SK-MEL-5 (cell line): ENCODE data around the gene GLIS1. TPM values are rescaled to one million over a fixed set of nuclear protein-coding genes. Genes with fewer than 3 reads are reported as not detected.

ENCODE experiments used
- DNase-seq: peaks from one replicate; pipeline ENCODE4 v3.0.0-alpha.2; 2016; ENCODE audit warnings: low read depth, low spot score
- in situ Hi-C: cut with HindIII; loops from 2 replicates; pipeline ENCODE4 v1.10.0; 2016; ENCODE audit warnings: low sequenced_read_pairs, high pct_unique_total_duplicates, low pct_unique_long_range_greater_than_20kb
- small RNA-seq, 2 experiments: library from RNA; depleted of rRNA; stranded (forward); fragments of <200 nt; gene quantifications; one replicate each; pipeline ENCODE3, GENCODE V24; 2014
- total RNA-seq: library from RNA; depleted of rRNA; stranded (reverse); fragments of >200 nt; shearing (Covaris generic); gene quantifications from 2 replicates; pipeline ENCODE4 v1.2.3, GENCODE V29; 2014; rRNA removed

GLIS1 gene
- total RNA-seq, 1 experiment from 2014 or later = 0.16 TPM

DNA sequence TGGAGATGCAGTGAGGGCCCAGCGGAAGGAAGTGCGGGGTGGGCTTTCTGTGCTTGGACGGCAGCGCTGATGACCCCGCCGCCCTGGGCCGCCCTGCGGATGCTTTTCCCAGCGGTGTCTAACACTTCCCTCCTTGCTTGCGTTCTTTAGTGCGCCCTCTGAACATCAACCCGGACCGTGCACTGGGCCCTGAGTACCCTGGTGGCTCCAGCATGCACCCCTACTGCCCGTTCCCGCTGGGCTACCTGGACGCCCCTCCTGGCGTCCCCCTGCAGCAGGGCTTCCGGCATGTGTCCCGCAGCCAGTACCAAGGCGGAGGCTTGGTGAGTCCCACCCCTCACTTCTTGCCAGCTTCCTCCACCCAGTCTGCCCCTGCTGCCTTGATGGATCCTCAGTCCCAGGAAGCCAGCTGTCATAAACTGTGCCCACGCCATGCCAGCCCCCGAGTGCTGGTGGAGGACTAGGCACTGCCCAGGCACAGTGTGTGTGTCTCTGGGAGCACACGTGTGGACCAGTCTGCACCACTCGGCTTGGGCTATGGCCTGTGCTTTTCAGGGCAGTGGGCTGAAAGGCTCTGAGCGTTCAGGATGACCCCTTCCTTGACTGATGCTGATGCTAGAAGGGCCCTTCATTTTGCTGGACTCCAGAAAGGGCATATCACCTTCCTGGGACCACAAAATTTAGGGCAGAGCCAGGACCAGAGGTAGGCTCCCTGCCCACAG is 277.5 kb downstream of the GLIS1 start:
- DNase-seq = no peak
- in situ Hi-C loops = no loop called here

DNA sequence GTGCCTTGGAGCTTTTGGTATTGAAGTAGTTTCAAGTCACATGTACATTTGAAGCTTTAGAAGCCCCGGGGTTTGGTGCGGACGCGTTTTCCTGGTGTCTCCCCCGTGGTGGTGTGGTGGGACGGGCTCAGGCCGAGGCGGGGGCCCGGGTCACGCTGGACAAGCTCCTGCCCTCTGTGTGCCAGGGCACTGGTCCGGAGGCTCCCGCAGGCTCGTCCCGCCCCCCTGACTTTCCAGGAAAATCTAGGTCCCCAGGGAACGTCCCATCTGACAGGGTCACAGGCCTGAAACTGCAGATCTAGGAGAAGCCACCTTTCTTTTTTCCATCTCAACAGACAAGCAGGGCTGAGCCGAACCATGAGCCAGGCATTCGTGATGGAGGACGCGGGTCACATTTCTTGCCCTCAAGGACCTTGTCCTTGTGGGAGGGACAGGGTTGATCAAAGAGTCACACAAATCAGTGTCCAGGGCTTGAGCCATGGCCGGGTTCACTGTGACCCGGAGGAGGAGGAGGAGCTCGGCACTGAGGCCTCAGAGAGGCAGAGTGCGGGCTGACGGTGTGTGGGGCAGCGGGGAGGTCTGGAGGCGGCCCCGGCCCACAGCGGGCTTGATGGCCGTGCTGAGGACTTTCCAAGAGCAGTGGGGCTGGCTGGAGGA is 278.2 kb downstream of the GLIS1 start:
- in situ Hi-C loops = no loop called here
- no peak for DNase-seq

DNA sequence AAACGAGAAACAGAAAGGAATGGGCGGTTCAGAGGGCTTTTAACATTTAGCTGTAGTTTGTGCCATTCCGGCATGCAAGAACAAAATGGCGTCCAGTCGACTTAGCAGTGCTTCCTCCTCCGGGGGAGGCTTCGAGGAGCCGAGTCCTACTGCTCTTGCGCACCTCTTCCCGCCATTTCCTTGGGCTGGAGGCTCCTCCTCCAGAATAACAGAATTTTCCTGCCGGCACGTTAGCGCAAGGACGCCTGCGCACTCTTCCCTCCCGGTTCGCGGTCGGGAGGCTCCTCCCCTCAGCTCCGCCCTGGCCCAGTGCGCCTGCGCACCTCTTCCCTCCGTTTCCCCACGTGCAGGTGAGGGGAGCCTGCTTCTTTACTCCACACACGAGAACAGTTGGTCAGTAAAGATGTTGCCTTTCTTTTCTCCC is 278.7 kb downstream of the GLIS1 start:
- in situ Hi-C loops = no loop called here
- no peak for DNase-seq

DNA sequence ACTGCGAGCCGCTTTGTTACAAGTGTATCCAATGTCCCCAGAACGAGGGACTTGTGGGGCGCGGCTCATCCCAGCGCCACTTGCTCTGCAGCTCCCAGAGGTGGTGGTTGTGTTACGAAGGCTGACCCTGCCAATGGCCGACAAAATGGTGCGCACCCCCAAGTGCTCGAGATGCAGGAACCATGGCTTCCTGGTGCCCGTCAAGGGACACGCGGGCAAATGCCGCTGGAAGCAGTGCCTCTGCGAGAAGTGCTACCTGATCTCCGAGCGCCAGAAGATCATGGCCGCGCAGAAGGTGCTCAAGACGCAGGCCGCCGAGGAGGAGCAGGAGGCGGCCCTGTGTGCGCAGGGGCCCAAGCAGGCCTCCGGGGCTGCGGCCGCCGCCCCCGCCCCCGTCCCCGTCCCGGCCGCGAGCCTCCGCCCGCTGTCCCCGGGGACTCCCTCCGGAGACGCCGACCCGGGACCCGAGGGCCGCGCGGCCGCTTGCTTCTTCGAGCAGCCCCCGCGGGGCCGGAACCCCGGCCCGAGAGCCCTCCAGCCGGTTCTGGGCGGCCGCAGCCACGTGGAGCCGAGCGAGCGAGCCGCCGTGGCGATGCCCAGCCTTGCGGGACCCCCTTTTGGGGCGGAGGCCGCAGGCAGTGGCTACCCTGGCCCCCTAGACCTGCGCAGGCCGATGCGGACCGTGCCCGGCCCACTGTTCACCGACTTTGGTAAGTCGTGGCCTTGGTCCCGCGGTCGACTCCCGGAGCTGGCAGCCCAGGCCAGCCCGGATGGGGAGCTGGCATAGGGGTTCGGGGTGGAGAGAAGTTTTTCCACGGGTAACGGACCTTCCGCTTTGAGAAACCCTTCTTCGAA is 279.4 kb downstream of the GLIS1 start, which contains the start of gene DMRTB1:
Gene DMRTB1 (plus strand): TSS at position 79 of the 855 bp plus-strand sequence. CDS start 55 bp downstream, at position 134.
- in situ Hi-C loops = no loop called here

DNA sequence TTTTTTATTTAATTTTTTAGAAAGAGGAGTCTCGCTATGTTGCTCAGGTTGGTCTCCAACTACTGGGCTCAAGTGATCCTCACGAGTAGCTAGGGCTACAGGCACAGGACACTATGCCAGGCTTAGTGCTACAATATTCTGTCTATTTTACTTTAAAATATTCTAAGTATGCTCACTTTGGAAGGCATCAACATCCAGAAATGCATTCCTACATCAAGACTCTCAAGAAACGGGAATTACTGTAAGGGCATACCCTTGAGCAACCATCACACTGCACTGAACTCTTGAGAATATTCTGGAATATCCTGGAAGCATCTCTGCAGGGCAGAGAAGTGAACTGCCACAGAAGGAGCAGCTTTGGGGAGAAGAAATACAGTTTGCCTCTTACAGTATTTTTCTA is 280.3 kb downstream of the GLIS1 start:
- in situ Hi-C loops = no loop called here
- DNase-seq = no peak

More for the DNA sequence above, 279.4 kb downstream of the GLIS1 start, which contains the start of gene DMRTB1:
- no peak for DNase-seq

Small RNA genes lying within 50 kb of the gene (small RNA-seq; reads per million reads assigned to genes)
- 0 reads per million in 2 experiments for gene RF00418
- 0 reads per million in 2 experiments for gene RNU7-95P

Other genes starting within 250 kb of the GLIS1 start
- gene NDC1, start 99.1 kb upstream of the GLIS1 start, total RNA-seq = 40.8 and 42.7 TPM in 2 replicates
- gene YIPF1, start 150.6 kb upstream of the GLIS1 start, total RNA-seq = 37.5 and 41.8 TPM in 2 replicates
- not detected in 2 replicates for gene DIO1, start 155.0 kb upstream of the GLIS1 start, total RNA-seq
- gene IFT25, start 206.5 kb upstream of the GLIS1 start, total RNA-seq = 31.2 and 33.1 TPM in 2 replicates
- 20.4 and 21.5 TPM in 2 replicates for gene LRRC42, start 207.2 kb upstream of the GLIS1 start, total RNA-seq